ENCODE measurements around the gene CACNA1B.
"Not testable (repeated sequence)": the region's sequence is repeated elsewhere in the genome, so short reads cannot be mapped to it uniquely, and the experiment has no call there.

CACNA1B gene

GRCh38 chr9:138099803-138100598 lies 222.4 kb downstream of the CACNA1B start:
- no peak for DNase-seq (ENCODE audit: low read depth)

GRCh38 chr9:138100711-138101350 lies 223.2 kb downstream of the CACNA1B start:
- no peak for DNase-seq (ENCODE audit: low read depth)

GRCh38 chr9:138101444-138102234 lies 224.1 kb downstream of the CACNA1B start:
- DNase-seq (ENCODE audit: low read depth): no peak

- DNase-seq (ENCODE audit: low read depth): no peak
These were observed 224.9 kb downstream of the CACNA1B start for GRCh38 chr9:138102246-138103051.

- DNase-seq (ENCODE audit: low read depth): no peak
These were observed 225.7 kb downstream of the CACNA1B start for GRCh38 chr9:138103111-138103848.

DNA sequence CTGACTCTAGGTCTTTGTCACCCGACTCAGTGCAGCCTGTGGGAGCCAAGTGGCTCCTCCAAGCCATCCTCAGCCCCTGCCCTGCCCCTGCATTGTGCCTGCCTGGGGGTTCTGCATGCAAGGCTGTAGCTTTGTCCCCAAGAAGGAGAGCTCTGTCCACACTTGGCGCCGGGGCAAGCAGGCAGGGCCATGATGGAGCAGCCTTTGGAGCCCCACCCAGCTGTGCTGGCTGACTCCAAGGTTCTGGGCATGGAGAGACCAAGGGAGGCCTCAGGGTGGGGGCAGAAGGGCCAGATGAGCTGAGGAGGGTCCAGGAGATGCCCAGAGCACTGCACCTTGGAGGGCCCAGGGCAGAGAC lies 226.2 kb downstream of the CACNA1B start:
- no peak for DNase-seq (ENCODE audit: low read depth)

DNA sequence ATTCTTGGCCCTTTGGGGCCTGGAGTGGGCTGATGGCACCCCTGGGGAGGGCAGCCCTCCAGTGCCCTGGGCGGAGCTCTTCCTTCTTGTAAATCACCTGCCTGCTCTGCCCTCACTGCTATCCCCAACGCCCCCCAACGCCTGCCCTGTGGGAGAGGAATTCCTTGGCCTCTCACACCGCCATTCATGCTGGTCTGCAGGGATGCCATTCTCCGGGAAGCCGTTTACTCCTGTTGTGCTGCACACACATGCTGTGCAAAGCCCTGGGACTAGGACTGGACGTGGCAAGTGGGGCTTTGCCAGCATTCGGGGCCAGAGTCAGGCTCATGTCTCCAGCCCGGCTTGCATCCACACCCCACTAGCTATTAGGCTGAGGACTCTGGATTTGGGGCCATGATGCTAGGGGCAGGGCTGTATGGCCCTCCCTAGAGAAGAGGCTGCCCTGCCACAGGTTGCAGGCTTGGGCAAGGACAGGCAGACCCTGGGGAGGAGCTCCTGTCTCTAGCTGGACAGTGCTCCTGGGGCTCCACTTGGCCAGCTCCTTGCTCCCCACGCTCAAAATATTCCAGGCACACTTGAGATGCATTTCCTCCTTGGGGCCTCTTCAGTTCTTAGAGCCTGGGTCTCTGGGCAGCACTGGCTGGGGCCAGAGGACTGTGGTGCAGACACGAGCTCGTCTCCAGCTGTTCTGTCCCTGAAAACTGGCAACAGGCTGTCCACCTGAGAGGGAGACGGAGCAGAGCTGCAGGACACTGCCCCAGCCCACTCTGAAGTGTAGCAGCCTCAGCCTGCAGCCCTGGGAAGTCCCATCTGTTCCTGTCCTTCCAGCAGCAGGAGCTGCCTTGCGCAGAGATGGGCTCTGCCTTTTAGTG lies 226.9 kb downstream of the CACNA1B start:
- no peak for DNase-seq (ENCODE audit: low read depth)

DNA sequence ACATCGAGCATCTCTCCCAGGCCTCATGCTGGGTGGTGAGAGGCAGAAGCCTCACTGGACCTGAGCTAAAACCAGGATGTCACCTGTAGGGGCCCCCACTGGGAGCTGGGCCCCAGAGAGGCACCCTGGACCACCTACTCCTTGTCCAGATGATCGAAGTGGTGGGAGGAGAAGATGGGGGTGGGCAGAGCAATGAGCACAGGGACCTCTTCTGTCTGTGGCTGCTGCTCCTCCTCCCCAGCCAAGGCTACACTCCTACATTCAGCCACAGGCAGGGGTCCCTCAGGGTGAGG lies 227.5 kb downstream of the CACNA1B start:
- no peak for DNase-seq (ENCODE audit: low read depth)

GRCh38 chr9:138105561-138106505 lies 228.3 kb downstream of the CACNA1B start:
- DNase-seq (ENCODE audit: low read depth): no peak

GRCh38 chr9:138107039-138107438 lies 229.5 kb downstream of the CACNA1B start:
- not testable (repeated sequence) for DNase-seq (ENCODE audit: low read depth)

GRCh38 chr9:138111607-138112006 lies 234.0 kb downstream of the CACNA1B start:
- no peak for DNase-seq (ENCODE audit: low read depth)

GRCh38 chr9:138112090-138112748 lies 234.6 kb downstream of the CACNA1B start:
- DNase-seq (ENCODE audit: low read depth): no peak

DNA sequence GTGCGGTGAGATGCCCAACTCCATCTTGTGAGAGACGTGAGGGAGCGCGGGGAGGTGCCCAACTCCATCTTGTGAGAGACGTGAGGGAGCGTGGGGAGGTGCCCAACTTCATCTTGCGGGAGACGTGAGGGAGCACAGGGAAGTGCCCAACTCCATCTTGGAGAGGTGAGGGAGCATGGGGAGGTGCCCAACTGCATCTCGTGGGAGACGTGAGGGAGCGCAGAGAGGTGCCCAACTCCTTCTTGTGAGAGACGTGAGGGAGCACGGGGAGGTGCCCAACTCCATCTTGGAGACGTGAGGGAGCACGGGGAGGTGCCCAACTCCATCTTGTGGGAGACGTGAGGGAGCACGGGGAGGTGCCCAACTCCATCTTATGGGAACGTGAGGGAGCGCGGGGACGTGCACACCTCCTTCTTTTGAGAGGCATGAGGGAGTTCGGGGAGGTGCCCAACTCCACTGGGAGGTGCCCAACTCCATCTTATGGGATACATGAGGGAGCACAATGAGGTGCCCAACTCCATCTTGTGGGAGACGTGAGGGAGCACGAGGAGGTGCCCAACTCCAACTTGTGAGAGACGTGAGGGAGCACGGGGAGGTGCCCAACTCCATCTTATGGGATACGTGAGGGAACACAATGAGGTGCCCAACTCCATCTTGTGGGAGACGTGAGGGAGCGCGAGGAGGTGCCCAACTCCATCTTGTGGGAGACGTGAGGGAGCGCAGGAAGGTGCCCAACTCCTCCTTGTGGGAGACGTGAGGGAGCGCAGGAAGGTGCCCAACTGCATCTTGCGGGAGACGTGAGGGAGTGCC lies 235.4 kb downstream of the CACNA1B start:
- DNase-seq (ENCODE audit: low read depth): no peak

DNA sequence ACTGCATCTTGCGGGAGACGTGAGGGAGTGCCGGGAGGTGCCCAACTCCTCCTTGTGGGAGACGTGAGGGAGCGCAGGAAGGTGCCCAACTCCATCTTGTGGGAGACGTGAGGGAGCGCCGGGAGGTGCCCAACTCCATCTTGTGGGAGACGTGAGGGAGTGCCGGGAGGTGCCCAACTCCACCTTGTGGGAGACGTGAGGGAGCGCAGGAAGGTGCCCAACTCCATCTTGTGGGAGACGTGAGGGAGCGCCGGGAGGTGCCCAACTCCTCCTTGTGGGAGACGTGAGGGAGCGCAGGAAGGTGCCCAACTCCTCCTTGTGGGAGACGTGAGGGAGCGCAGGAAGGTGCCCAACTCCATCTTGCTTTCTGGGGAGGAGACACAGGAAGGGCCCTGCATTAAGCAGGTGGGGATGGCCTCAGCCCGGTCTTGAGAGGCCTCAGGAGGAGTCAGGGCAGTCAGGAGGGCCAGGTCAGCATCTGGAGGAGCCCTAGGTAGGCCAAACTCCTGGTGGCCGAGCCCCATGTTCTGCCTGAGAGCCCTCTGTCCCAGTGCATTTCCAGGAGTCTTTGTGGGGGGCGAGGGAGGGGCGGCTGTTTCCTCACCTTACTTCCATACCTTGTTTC lies 236.2 kb downstream of the CACNA1B start:
- DNase-seq (ENCODE audit: low read depth): not testable (repeated sequence)

DNA sequence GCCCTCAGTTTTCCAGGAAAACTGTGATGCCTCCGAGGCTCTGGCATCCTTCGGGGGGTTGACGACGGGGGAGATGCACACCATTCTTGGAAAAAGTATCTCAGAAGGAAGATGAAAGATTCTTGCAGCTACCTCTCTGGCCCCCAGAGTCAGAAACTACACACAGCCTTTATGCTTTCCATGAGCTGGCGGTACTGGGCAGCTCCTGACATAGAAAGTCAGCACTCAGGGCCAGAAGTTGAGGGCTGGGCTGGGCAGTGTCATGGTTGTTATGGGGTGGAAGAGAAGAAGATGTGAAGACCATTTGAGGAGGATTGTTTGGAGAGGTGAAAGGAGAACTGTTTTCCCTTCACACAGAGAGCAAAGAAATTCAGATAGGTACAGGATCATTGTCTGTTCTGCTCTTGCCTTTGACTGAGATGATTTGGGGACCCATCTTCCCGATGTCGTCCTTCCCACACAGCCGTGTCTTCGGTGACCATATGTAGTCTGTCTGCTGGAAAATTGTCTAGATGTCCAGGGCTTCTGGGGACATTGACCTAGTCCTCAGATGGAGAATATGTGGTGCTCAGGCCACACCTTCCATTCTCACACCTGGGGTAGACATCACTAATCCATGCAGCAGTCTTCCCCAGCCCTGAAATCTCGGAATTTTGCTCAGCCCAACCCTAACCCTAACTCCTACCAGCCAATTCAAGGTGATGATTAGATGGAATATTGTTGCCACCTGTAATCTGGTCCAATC lies 237.1 kb downstream of the CACNA1B start:
- DNase-seq (ENCODE audit: low read depth): no peak

DNA sequence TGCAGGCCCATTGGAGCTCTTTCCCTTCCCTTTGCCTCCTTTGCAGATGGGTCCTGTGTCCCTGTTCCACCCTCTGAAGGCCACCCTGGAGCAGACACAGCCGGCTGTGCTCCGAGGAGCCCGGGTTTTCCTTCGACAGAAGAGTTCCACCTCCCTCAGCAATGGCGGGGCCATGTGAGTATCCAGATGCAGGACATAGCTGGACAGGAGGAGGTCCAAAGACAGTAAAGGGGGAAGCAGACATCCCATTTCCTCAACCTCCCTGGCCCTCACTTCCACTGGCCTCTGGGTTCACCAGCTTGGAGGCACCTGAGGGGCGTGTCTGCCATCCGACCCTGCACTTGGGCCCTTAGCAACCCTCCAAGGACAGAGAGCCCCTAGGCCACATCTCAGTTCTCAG lies 237.9 kb downstream of the CACNA1B start:
- DNase-seq (ENCODE audit: low read depth): no peak

- DNase-seq (ENCODE audit: low read depth): no peak
These were observed 238.9 kb downstream of the CACNA1B start for GRCh38 chr9:138116521-138116920.
